Colon (tissue), 2 donors: ENCODE results near the gene ANKFY1.
"Not testable (repeated sequence)": the region's sequence is repeated elsewhere in the genome, so short reads cannot be mapped to it uniquely, and the experiment has no call there.

Source experiments
- FAIRE-seq: peaks from 2 replicates; lab custom pipeline; 2012; peaks lifted over from hg19 to GRCh38; lab: Jason Lieb, UNC
- donor health status: control.
- donor health status: control.

ANKFY1 gene

GRCh38 chr17:4261452-4261851 lies 2.3 kb downstream of the ANKFY1 start:
- no peak for FAIRE-seq

- FAIRE-seq, result no peak
These were observed 4.9 kb downstream of the ANKFY1 start for GRCh38 chr17:4258867-4259266.

DNA sequence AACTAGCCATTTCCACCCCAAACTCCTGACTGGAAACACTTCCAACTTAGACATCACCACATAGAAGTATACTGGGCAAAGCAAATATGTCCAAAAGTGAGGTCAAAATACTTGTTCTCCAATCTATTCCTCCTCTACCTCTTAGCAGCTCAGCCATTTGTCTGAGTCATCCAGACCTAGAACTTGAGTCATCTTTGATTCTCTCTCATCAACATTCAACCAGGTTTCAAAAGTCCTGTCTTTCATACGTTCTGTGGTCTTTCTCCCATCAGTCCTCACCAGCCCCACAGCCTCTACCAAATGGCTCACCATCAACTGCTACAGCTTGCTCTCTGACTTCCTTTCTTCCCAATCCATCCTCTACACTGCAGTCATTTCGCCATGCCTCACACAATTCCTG lies 6.8 kb downstream of the ANKFY1 start:
- no peak for FAIRE-seq

GRCh38 chr17:4255271-4255670 lies 8.5 kb downstream of the ANKFY1 start:
- FAIRE-seq, result not testable (repeated sequence)

GRCh38 chr17:4250887-4251286 lies 12.9 kb downstream of the ANKFY1 start:
- FAIRE-seq, result no peak

- no peak for FAIRE-seq
These were observed 14.2 kb downstream of the ANKFY1 start for GRCh38 chr17:4249452-4250029.

DNA sequence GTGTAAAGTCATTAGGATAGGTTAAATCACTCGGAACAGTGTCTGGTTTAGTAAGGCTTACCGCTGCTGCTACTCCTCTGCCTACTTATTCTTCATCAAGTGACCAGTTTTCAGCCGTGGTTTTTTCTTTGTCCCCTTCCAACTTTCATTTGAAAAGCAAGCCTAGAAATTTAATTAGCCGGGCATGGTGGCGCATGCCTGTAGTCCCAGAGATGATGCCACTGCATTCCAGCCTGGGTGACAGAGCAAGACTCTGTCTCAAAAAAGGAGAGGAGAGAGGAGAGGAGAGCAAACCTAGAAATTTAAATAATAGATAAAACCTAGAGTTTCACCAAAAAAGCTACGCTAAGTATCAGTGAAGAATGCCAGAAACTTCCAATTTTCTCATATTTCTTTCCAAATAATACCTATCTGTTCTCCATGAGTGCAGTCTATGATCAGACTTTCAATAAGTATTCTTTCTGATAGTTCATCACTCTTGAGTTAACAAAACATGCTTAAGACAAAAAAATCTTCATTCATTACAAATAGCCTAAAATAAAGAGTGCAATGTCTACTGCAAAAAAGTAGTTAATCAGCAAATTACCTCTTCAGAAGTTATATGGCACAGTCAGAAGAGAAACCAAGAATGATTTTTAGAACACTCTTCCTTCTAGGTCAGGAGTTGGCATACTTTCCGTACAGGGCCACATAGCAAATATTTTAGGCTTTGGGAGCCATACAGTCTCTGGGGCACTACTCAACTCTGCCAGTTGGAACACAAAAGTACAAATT lies 15.1 kb downstream of the ANKFY1 start:
- no peak for FAIRE-seq

DNA sequence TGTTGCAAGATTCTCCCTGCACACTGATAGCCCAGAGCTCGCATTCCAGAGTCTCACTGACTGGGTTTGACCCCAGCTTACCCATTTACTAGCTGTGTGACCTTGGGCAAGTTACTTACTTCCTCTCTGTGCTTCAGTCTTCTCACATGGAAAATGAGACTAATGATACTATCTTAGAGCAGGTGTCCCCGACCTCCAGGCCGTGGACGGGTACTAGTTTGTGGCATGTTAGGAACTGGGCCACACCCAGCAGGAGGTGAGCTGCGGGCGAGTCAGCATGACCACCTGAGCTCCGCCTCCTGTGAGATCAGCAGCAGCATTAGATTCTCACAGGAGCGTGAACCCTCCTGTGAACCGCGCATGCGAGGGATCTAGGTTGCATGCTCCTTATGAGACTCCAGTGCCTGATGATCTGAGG lies 15.8 kb downstream of the ANKFY1 start:
- FAIRE-seq, result no peak

DNA sequence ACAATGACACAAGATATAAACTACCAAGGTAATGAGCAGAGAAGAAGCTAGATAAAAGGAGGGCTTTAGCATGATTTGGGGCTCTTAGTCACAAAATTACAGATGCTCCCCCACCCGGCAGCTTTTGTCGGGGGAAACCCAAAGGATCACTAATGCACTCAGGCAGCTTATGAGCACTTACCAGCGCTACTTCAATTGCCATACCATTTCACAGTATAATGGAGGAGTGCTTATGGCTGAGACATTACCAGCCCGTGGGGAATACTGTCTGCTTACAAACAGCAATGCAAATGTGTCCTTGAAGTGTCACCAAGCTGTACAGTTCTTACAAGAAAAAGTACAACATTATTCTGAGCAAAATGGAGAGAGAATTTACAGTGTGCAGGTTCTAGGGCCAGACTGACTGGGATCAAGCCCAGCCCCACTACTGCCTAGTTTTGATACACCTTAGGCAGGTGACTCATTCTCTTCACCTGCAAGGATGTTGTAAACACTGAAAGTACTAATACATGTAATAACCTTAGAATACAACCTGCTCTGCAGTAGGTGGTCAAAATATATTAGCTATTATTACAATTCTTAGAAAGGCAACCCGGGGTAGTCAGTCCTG lies 16.3 kb downstream of the ANKFY1 start:
- no peak for FAIRE-seq

GRCh38 chr17:4246674-4247073 lies 17.1 kb downstream of the ANKFY1 start:
- FAIRE-seq, result no peak

GRCh38 chr17:4241535-4241934 lies 22.2 kb downstream of the ANKFY1 start:
- no peak for FAIRE-seq

DNA sequence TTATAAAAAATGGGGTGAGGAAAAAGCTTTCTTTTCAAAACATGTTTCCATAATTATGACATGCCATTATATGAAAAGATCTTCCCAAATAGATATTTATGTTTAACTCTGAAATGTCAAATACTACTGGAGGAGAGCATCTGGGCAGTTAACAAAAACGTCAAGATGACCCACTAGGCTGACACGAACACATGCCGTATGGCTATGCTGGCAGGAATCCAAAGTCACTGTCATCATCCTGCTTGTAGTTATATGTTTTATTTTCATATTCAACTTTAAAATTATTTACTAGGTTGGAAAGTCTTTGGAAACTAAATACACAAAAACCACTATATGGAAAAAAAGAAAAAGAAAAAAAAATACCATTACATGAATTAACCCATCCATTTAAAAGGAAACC lies 27.3 kb downstream of the ANKFY1 start:
- no peak for FAIRE-seq

DNA sequence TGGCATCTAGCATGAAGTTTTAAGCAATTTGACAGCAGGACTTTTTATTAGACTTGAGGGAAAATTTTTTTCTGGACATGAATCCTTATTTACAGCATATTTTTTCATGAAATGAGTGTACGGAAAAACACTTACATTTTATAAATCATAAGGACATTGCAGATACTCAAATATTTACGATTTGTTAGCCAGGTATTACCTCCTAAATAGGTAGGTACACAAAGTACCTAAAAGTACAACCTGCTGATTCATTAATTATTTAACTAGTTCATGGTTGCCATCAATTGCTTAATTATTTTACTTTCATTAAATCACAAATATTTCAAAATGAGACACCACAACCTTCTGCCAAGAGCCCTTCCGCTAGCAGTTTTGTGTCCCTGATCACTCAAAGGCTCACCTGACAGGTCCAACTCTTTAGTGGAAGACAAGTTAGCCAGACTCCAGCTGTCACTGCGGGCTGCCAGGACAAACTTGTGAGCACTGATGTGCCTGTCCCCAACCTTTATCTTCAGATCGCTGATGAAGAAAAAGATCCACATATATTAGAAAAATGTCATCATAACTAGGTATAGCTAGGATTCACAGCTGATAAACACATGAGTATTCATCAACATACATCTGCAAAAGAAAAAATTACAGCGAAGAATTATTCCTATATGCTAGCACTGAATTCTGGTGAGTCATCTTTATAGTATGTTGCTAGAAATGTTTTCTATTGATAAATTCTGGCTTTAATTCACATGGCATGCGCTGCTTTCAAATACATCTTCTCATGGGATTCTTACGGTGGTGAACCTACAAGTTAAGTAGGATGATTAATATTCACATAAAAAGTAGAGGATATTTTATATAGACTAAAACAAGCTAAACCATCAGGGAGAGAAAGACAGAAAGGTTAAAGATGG lies 28.2 kb downstream of the ANKFY1 start:
- FAIRE-seq, result no peak

GRCh38 chr17:4234401-4234800 lies 29.4 kb downstream of the ANKFY1 start:
- no peak for FAIRE-seq

- no peak for FAIRE-seq
These were observed 30.0 kb downstream of the ANKFY1 start for GRCh38 chr17:4233668-4234258.

DNA sequence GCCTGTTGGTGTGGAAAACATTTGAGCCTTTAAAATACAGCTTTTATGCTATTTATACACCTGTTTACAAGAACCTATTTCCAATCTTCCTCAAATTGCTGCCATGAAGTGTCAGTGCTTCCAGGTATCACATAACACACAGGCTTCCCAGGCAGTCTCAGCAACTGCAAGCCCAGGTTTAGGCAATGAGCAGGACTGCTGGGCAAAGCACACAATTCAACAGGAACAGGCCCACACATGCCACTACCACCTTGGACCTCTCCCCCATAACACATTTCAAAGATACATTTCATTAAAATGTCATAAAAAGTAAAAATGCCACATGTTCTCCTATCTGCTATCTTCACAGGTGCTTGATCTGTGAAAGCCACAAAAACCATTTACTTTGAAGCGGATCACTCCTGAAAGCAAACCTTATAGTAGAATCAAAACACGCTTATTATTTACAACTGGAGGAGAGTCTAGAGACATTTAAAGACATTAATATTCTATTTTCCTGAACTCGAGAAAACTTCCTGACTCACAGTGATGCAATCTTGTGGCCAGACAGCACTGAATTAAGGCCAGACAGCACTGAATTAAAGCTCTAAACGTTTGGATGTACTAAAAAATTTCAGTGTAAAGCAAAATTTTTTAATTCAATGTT lies 31.5 kb downstream of the ANKFY1 start:
- no peak for FAIRE-seq

DNA sequence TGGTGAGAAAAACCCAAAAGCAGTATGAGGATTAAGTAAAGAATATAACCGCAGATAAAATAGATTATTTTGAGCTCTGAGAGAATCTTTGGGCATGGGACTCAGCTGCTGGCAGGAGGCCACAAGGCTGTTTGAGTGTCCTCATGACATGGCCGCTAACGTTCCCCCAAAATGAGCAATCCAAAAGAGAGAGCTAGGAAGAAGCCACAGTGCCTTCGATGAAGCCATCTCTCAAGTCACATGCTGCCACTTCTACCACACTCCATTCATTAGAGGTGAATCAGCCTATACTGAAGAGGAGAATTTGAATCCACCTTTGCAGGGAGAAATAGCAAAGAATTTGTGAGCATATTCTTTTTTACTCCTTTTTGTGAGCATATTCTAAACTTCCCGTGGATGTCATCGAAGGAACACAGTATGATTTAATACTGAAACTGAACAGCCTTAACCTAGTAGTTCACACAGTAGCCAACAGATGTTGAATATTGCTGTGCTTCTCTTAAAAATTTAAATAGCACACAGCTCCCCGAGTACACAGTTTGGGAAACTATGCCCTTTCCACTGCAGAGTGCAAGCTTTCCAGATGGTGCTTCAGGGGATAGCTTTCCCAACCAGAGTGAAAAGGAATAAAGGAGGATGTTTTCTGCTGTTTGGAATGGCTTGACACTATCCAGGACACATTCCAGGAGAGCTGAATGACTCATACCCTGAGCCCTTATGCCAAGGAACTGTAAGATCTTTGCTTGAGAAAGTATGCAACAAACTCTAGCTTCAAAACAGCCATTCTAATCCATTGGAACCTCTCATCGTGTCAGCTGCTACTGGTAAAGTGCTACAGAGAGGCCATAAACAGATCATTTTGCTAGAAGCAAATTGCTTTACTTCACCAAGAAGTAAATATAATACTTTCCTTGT lies 33.9 kb downstream of the ANKFY1 start:
- no peak for FAIRE-seq

DNA sequence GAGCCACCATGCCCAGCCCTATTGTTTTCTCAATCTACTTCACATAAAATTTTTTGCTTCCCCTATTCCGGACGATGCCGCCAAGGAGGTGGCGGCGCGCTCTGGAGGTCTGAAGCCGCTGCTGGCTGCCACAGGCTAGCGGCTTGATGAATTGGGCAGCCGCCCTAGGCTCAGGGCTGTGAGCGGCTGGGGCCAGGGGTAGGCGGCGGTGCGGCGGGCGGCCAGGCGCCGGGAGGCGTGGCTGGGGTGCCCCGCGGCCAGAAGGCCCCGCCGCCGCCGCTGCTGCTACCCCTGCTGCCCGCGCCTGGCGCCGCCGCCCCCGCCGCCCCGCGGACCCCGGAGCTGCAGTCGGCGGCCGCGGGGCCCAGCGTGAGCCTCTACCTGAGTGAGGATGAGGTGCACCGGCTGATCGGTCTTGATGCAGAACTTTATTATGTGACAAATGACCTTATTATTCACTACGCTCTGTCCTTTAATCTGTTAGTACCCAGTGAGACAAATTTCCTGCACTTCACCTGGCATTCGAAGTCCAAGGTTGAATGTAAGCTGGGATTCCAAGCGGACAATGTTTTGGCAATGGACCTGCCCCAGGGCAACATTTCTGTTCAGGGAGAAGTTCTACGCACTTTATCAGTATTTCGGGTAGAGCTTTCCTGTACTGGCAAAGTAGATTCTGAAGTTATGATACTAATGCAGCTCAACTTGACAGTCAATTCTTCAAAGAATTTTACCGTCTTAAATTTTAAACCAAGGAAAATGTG lies 41.7 kb downstream of the ANKFY1 start:
- FAIRE-seq, result no peak

DNA sequence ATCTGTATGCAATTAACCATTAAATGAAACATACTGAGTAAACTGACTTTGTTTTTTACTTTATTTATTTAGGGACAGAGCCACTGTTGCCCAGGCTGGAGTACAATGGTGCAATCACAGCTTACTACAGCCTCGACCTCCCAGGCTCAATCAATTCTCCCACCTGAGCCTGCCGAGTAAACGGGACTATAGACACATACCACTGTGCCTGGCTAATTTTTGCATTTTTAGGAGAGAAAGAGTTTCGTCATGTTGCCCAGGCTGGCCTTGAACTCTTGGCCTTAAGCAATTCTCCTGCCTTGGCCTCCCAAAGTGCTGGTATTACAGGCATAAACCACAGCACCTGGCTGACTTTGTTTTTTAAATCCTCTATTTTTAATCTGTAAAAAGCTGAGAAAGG lies 42.6 kb downstream of the ANKFY1 start:
- no peak for FAIRE-seq

DNA sequence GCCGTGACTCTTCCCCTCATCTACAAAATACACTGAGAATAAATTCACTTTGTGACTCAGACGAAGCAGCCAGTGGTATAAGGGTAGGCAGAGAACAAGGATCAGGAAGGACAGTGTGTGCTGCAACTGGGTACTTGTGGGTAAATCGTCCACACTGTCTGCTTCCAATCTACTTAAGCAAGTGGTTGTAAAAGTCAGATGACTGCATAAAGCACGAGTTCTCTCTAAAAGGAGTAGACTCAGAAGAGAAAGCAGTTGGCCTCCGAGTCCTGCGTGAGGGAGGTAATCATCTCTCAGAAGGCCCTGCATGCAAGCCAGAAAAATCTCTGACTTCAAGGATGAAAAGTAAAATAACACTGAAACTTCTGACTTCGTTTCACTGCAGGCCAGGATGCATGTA lies 43.1 kb downstream of the ANKFY1 start:
- no peak for FAIRE-seq
